Measurements from ENCODE around the gene ARL14EPL. TPM values are rescaled to one million over a fixed set of nuclear protein-coding genes. Genes with fewer than 3 reads are reported as not detected.

Gene ARL14EPL
- total and polyA plus RNA-seq, 8 donors = not detected

DNA sequence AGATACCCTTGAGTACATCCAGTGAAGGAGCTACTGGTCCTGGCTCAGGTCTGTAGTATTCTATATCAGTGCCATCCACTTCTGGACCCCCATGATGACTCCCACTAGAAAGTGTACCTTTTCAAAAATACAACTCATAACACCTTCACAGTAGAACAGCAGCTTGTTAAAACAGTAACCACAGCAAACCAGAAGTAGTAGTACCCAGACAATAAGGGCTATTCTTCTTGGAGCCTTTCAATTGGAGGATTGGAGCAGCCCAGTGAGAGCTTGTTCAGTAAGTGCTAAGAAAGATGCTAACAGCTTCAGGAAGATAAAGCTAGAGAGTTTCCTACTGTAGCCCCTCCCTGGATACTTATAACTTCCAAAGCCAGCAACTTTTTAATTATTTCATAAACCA lies 10.1 kb downstream of the ARL14EPL start:
- H3K27ac ChIP-seq = no peak overlapping the region
- no peak for DNase-seq
- no peaks in the 10 kb centered on the region for H3K9me3 ChIP-seq
- H3K4me3 ChIP-seq = no peak overlapping the region
- H3K4me1 ChIP-seq = no peaks in the 10 kb centered on the region
- no peaks in the 10 kb centered on the region for H3K27me3 ChIP-seq
- TF ChIP-seq, protein P1, sequence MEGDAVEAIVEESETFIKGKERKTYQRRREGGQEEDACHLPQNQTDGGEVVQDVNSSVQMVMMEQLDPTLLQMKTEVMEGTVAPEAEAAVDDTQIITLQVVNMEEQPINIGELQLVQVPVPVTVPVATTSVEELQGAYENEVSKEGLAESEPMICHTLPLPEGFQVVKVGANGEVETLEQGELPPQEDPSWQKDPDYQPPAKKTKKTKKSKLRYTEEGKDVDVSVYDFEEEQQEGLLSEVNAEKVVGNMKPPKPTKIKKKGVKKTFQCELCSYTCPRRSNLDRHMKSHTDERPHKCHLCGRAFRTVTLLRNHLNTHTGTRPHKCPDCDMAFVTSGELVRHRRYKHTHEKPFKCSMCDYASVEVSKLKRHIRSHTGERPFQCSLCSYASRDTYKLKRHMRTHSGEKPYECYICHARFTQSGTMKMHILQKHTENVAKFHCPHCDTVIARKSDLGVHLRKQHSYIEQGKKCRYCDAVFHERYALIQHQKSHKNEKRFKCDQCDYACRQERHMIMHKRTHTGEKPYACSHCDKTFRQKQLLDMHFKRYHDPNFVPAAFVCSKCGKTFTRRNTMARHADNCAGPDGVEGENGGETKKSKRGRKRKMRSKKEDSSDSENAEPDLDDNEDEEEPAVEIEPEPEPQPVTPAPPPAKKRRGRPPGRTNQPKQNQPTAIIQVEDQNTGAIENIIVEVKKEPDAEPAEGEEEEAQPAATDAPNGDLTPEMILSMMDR (IDR thresholded peaks at IDR 0.05) = no peak
- H3K36me3 ChIP-seq = no peaks in the 10 kb centered on the region
- intact Hi-C loops (cut with DNase I) = no loop called here
- ATAC-seq = no peak
- no peak for FAIRE-seq

DNA sequence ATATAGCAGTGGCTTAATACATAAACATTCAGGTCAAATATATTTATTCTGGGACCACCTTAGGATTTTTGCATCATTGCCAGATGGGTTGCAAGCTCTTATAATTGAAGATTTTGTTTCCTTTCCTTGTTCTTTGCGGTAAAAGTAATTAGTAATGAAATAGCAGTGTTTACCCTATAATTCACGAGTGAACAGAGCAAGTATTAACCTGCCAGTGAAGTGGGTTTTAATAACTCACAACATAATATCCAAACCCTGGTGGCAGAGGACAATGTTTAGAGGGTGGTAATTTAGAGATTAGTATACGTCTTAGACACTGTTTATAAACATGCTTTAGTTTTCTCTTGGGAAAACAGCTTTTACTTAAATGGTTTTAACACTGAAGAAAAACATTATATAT lies 11.8 kb downstream of the ARL14EPL start:
- Histone ChIP-seq H3K36me3 (no peaks in the 10 kb centered on the region), H3K4me1 (no peaks in the 10 kb centered on the region), H3K4me3 (no peak overlapping the region), H3K27ac (no peak overlapping the region), H3K9me3 (no peaks in the 10 kb centered on the region), H3K27me3 (no peaks in the 10 kb centered on the region)
- ATAC-seq = no peak
- no peak for FAIRE-seq
- TF ChIP-seq, protein P1 (IDR thresholded peaks at IDR 0.05) = no peak
- intact Hi-C loops (cut with DNase I) = no loop called here
- WGBS, 2 donors = 51 to 54% methylated on average over 3 of the region's 3 CpGs
- no peak for DNase-seq

DNA sequence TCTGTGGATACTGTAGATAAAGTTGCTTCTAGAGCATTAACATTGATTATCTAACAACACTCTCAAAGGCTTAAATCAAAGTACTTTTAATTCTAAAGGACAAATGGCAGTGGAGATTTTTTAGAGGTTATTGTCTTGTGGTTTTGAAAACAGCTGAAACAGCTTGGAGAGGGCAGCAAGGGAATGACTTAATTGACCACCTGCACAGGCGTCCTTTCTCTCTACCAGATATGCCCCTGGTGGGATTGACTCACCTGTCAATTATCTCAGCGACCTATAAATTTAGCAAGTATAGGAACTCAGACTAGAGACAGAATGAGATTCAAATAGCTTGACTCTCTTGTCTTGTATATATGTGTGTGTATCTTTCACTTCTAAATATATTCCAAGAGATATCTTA lies 13.5 kb downstream of the ARL14EPL start:
- H3K4me1 ChIP-seq = no peaks in the 10 kb centered on the region
- no peaks in the 10 kb centered on the region for H3K36me3 ChIP-seq
- intact Hi-C loops (cut with DNase I) = no loop called here
- 50 to 70% methylated on average over 2 of the region's 2 CpGs for WGBS, 2 donors
- H3K27ac ChIP-seq = no peak overlapping the region
- DNase-seq (no peak), FAIRE-seq (no peak), ATAC-seq (no peak)
- H3K4me3 ChIP-seq = no peak overlapping the region
- H3K9me3 ChIP-seq = no peaks in the 10 kb centered on the region
- no peaks in the 10 kb centered on the region for H3K27me3 ChIP-seq
- TF ChIP-seq, protein P1 (IDR thresholded peaks at IDR 0.05) = no peak

DNA sequence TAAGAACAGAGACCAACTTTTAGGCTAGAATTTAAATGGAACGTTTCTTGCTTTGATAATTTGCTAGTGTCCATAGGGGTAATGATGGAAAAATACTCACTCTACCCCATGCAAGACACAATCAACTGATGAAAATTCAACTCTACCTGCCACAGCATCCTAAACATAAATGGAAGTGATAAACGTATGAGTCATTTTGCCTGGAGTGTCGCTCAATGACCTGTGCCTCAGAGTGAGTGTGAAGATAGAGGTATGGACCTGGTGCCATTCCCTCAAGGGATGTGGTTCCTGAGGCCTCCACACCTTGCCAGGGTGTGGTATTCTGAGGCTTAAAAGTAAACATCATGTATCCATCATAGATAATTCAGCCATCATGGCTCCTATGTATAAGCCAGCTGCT lies 14.0 kb downstream of the ARL14EPL start:
- DNase-seq (no peak), ATAC-seq (no peak), FAIRE-seq (no peak)
- Histone ChIP-seq H3K4me3 (no peak overlapping the region), H3K9me3 (no peaks in the 10 kb centered on the region), H3K36me3 (no peaks in the 10 kb centered on the region), H3K27me3 (no peaks in the 10 kb centered on the region), H3K27ac (no peak overlapping the region), H3K4me1 (no peaks in the 10 kb centered on the region)
- TF ChIP-seq, protein P1 (IDR thresholded peaks at IDR 0.05) = no peak
- intact Hi-C loops (cut with DNase I) = no loop called here
- WGBS, 2 donors = 68 to 80% methylated on average over 3 of the region's 3 CpGs

DNA sequence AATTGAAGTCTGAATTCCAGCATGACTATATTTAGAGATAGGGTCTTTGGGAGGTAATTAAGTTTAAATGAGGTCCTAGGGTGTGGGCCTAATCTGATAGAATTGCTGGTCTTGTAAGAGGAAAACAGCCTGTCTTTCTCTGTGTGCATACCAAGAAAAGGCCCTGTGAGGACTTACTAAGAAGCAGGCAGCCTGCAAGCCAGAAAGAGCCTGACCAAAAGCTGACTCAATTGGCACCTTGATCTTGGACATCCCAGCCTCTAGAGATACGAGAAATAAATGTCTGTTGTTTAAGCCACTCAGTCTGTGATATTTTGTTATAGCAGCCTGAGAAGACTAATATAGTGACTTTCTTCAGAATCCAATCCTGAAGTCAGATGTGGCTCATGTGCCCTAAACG lies 14.6 kb downstream of the ARL14EPL start:
- TF ChIP-seq, protein P1 (IDR thresholded peaks at IDR 0.05) = no peak
- intact Hi-C loops (cut with DNase I) = no loop called here
- H3K27ac ChIP-seq = no peak overlapping the region
- H3K36me3 ChIP-seq = no peaks in the 10 kb centered on the region
- ATAC-seq (no peak), DNase-seq (no peak), FAIRE-seq (no peak)
- no peaks in the 10 kb centered on the region for H3K27me3 ChIP-seq
- no peaks in the 10 kb centered on the region for H3K4me1 ChIP-seq
- no peaks in the 10 kb centered on the region for H3K9me3 ChIP-seq
- 74 to 78% methylated on average over 2 of the region's 2 CpGs for WGBS, 2 donors
- no peak overlapping the region for H3K4me3 ChIP-seq
